OCI-LY7 (cell line): ENCODE data around the gene SPATA6.

ENCODE experiments used
- EZH2phosphoT487 ChIP-seq: fragments of 200-600 bp; sonication (generic); IDR thresholded peaks from 2 replicates; pipeline ENCODE4 v1.6.1; 2018; ENCODE audit warnings: low read depth, borderline replicate concordance, mild to moderate bottlenecking, mixed run types, antibody characterized with exemption, low read length, moderate library complexity, mixed read lengths
- TF ChIP-seq, protein P1 (sequence below): fragments of 200-600 bp; sonication (generic); conservative IDR thresholded peaks from 2 replicates; pipeline ENCODE4 v1.5.1; 2014; ENCODE audit warnings: mild to moderate bottlenecking, antibody characterized with exemption, low read length, moderate library complexity, mixed read lengths

DNA sequence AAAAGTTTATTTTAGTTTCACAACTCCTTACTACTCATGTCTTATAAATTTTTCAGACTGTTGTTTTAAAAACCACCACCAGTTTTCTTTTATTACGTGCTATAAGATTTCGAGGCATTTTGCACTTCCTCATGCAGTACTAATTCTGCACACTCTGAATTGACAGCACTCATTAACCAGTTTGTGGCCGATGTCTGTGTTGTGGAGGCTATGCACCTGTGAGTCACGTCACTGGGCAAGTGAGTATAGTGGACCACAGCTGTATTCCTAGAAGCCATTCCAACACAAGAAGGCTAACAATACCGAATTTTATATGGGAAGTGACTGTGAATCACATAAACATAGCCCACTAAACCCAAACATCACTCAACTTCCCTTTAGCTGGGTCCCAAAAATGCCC, 21.0 kb upstream of the SPATA6 start:
- TF ChIP-seq, protein P1, sequence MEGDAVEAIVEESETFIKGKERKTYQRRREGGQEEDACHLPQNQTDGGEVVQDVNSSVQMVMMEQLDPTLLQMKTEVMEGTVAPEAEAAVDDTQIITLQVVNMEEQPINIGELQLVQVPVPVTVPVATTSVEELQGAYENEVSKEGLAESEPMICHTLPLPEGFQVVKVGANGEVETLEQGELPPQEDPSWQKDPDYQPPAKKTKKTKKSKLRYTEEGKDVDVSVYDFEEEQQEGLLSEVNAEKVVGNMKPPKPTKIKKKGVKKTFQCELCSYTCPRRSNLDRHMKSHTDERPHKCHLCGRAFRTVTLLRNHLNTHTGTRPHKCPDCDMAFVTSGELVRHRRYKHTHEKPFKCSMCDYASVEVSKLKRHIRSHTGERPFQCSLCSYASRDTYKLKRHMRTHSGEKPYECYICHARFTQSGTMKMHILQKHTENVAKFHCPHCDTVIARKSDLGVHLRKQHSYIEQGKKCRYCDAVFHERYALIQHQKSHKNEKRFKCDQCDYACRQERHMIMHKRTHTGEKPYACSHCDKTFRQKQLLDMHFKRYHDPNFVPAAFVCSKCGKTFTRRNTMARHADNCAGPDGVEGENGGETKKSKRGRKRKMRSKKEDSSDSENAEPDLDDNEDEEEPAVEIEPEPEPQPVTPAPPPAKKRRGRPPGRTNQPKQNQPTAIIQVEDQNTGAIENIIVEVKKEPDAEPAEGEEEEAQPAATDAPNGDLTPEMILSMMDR = no peak
- no peak for TF ChIP-seq EZH2phosphoT487
